ES-I3 (cell line): ENCODE measurements around the gene TENM4.

Source experiments
- H3K36me3 ChIP-seq: 2 replicates; pipeline ENCODE4 v1.6.1; 2013; ENCODE audit warnings: mild to moderate bottlenecking, low read length, control low read depth, moderate library complexity; ENCODE audit not compliant: insufficient read depth
- H3K4me1 ChIP-seq: 2 replicates; pipeline ENCODE4 v1.6.1; 2013; ENCODE audit warnings: mild to moderate bottlenecking, control low read depth, low read length; ENCODE audit not compliant: insufficient read depth
- H3K9ac ChIP-seq: 2 replicates; pipeline ENCODE4 v1.6.1; 2013; ENCODE audit warnings: low read depth, mild to moderate bottlenecking, low read length, moderate library complexity
- H3K9me3 ChIP-seq: 2 replicates; pipeline ENCODE4 v1.6.1; 2013; ENCODE audit warnings: mild to moderate bottlenecking, low read length, moderate library complexity; ENCODE audit not compliant: control insufficient read depth, insufficient read depth

The TENM4 gene

GRCh38 chr11:79089601-79090000, 351.2 kb downstream of the TENM4 start:
- Histone ChIP-seq H3K36me3 (no peaks in the 10 kb centered on the region), H3K9me3 (no peaks in the 10 kb centered on the region), H3K4me1 (peaks cover 28% of the 10 kb centered on the region), H3K9ac (no peak overlapping the region)

GRCh38 chr11:79088967-79089366, 351.9 kb downstream of the TENM4 start:
- Histone ChIP-seq H3K4me1 (peaks cover 28% of the 10 kb centered on the region), H3K36me3 (no peaks in the 10 kb centered on the region), H3K9me3 (no peaks in the 10 kb centered on the region), H3K9ac (no peak overlapping the region)

GRCh38 chr11:79087961-79088318, 352.9 kb downstream of the TENM4 start:
- Histone ChIP-seq H3K9me3 (no peaks in the 10 kb centered on the region), H3K9ac (no peak overlapping the region), H3K36me3 (no peaks in the 10 kb centered on the region), H3K4me1 (peaks cover 28% of the 10 kb centered on the region)

GRCh38 chr11:79087238-79087960, 353.4 kb downstream of the TENM4 start:
- peaks cover 28% of the 10 kb centered on the region for H3K4me1 ChIP-seq
- no peak overlapping the region for H3K9ac ChIP-seq
- H3K36me3 ChIP-seq: no peaks in the 10 kb centered on the region
- no peaks in the 10 kb centered on the region for H3K9me3 ChIP-seq

GRCh38 chr11:79086056-79086455, 354.8 kb downstream of the TENM4 start:
- no peak overlapping the region for H3K9ac ChIP-seq
- H3K36me3 ChIP-seq: no peaks in the 10 kb centered on the region
- no peaks in the 10 kb centered on the region for H3K9me3 ChIP-seq
- peaks cover 28% of the 10 kb centered on the region for H3K4me1 ChIP-seq

- no peaks in the 10 kb centered on the region for H3K36me3 ChIP-seq
- no peaks in the 10 kb centered on the region for H3K9me3 ChIP-seq
- H3K9ac ChIP-seq: no peak overlapping the region
- peaks cover 28% of the 10 kb centered on the region for H3K4me1 ChIP-seq
Observed at GRCh38 chr11:79084382-79084781, 356.4 kb downstream of the TENM4 start.

GRCh38 chr11:79083352-79083751, 357.5 kb downstream of the TENM4 start:
- Histone ChIP-seq H3K4me1 (peaks cover 24% of the 10 kb centered on the region), H3K36me3 (no peaks in the 10 kb centered on the region), H3K9ac (no peak overlapping the region), H3K9me3 (no peaks in the 10 kb centered on the region)

- Histone ChIP-seq H3K4me1 (peaks cover 20% of the 10 kb centered on the region), H3K9me3 (no peaks in the 10 kb centered on the region), H3K36me3 (no peaks in the 10 kb centered on the region), H3K9ac (no peak overlapping the region)
Observed at GRCh38 chr11:79082907-79083306, 357.9 kb downstream of the TENM4 start.

GRCh38 chr11:79082280-79082679, 358.6 kb downstream of the TENM4 start:
- Histone ChIP-seq H3K9me3 (no peaks in the 10 kb centered on the region), H3K36me3 (no peaks in the 10 kb centered on the region), H3K9ac (no peak overlapping the region), H3K4me1 (peaks cover 13% of the 10 kb centered on the region)

GRCh38 chr11:79081471-79082031, 359.3 kb downstream of the TENM4 start:
- H3K4me1 ChIP-seq: peaks cover 7% of the 10 kb centered on the region
- H3K9me3 ChIP-seq: no peaks in the 10 kb centered on the region
- no peak overlapping the region for H3K9ac ChIP-seq
- no peaks in the 10 kb centered on the region for H3K36me3 ChIP-seq

GRCh38 chr11:79080551-79080950, 360.3 kb downstream of the TENM4 start:
- Histone ChIP-seq H3K4me1 (no peaks in the 10 kb centered on the region; the same call in 1 of the 2 replicates), H3K9me3 (peaks cover 3% of the 10 kb centered on the region; the same call in 1 of the 2 replicates), H3K9ac (no peak overlapping the region), H3K36me3 (no peaks in the 10 kb centered on the region)

- peaks cover 3% of the 10 kb centered on the region; the same call in 1 of the 2 replicates for H3K9me3 ChIP-seq
- H3K4me1 ChIP-seq: no peaks in the 10 kb centered on the region; the same call in 1 of the 2 replicates
- no peak overlapping the region for H3K9ac ChIP-seq
- H3K36me3 ChIP-seq: no peaks in the 10 kb centered on the region
Observed at GRCh38 chr11:79078999-79079398, 361.8 kb downstream of the TENM4 start.

GRCh38 chr11:79078456-79078855, 362.4 kb downstream of the TENM4 start:
- H3K9ac ChIP-seq: no peak overlapping the region
- no peaks in the 10 kb centered on the region; the same call in 1 of the 2 replicates for H3K4me1 ChIP-seq
- no peaks in the 10 kb centered on the region for H3K36me3 ChIP-seq

GRCh38 chr11:79077702-79078330, 363.0 kb downstream of the TENM4 start:
- Histone ChIP-seq H3K4me1 (no peaks in the 10 kb centered on the region; the same call in 1 of the 2 replicates), H3K9ac (no peak overlapping the region), H3K36me3 (no peaks in the 10 kb centered on the region), H3K9me3 (peaks cover 3% of the 10 kb centered on the region; the same call in 1 of the 2 replicates)

More at GRCh38 chr11:79078456-79078855, 362.4 kb downstream of the TENM4 start:
- peaks cover 3% of the 10 kb centered on the region; the same call in 1 of the 2 replicates for H3K9me3 ChIP-seq
